GM12872 (cell line): Measurements from ENCODE around the gene TBC1D20.

Source experiments
- CTCF ChIP-seq: IDR thresholded peaks from 3 replicates; pipeline ENCODE4 v1.5.1; 2011; ENCODE audit warnings: low read depth, mild to moderate bottlenecking, low read length, moderate library complexity; ENCODE audit not compliant: insufficient read depth

The TBC1D20 gene

GRCh38 chr20:496126-496696 is 33.9 kb upstream of the TBC1D20 start:
- TF ChIP-seq CTCF = no peak

GRCh38 chr20:492159-492558 is 29.8 kb upstream of the TBC1D20 start:
- no peak for TF ChIP-seq CTCF

- no peak for TF ChIP-seq CTCF
Observed at GRCh38 chr20:487655-488054, 25.3 kb upstream of the TBC1D20 start.

GRCh38 chr20:483815-484644 is 21.7 kb upstream of the TBC1D20 start:
- no peak for TF ChIP-seq CTCF

- no peak for TF ChIP-seq CTCF
Observed at GRCh38 chr20:481167-481566, 18.8 kb upstream of the TBC1D20 start.

GRCh38 chr20:480044-480443 is 17.7 kb upstream of the TBC1D20 start:
- no peak for TF ChIP-seq CTCF

GRCh38 chr20:479487-479886 is 17.2 kb upstream of the TBC1D20 start:
- TF ChIP-seq CTCF = no peak
